ENCODE measurements around the gene STAG1. TPM values are rescaled to one million over a fixed set of nuclear protein-coding genes. Genes with fewer than 3 reads are reported as not detected.

STAG1 gene
- total RNA-seq, 1 donor from 2014 or later = 40.9 TPM

- DNase-seq (ENCODE audit: low spot score) = no peak
- H3K27ac Mint-ChIP-seq (ENCODE audit: unreplicated experiment) = peak overlapping the region; percentile 22
- no peak for TF ChIP-seq CTCF (IDR thresholded peaks at IDR 0.05)
These were observed 278.4 kb downstream of the STAG1 start for GRCh38 chr3:136473716-136474326.

GRCh38 chr3:136465296-136465695, 286.9 kb downstream of the STAG1 start:
- Mint-ChIP-seq H3K27ac (ENCODE audit: unreplicated experiment) (no peak overlapping the region), H3K36me3 (ENCODE audit: low read depth) (peaks cover 22% of the 10 kb centered on the region), H3K4me3 (ENCODE audit: unreplicated experiment) (no peak overlapping the region), H3K27me3 (ENCODE audit: low read depth) (no peaks in the 10 kb centered on the region), H3K4me1 (ENCODE audit: low read depth) (peaks cover 15% of the 10 kb centered on the region), H3K9me3 (ENCODE audit: low read depth) (peaks cover 11% of the 10 kb centered on the region)
- no peak for TF ChIP-seq CTCF (IDR thresholded peaks at IDR 0.05)
- no peak for DNase-seq (ENCODE audit: low spot score)

More at GRCh38 chr3:136473716-136474326, 278.4 kb downstream of the STAG1 start:
- Mint-ChIP-seq H3K27me3 (ENCODE audit: low read depth) (no peaks in the 10 kb centered on the region), H3K36me3 (ENCODE audit: low read depth) (peaks cover 16% of the 10 kb centered on the region), H3K4me1 (ENCODE audit: low read depth) (no peaks in the 10 kb centered on the region), H3K4me3 (ENCODE audit: unreplicated experiment) (no peak overlapping the region), H3K9me3 (ENCODE audit: low read depth) (peaks cover 3% of the 10 kb centered on the region)

- DNase-seq (ENCODE audit: low spot score) = no peak
- Mint-ChIP-seq H3K4me1 (ENCODE audit: low read depth) (peaks cover 15% of the 10 kb centered on the region), H3K27ac (ENCODE audit: unreplicated experiment) (peak overlapping the region; percentile 32), H3K4me3 (ENCODE audit: unreplicated experiment) (no peak overlapping the region), H3K9me3 (ENCODE audit: low read depth) (peaks cover 11% of the 10 kb centered on the region), H3K36me3 (ENCODE audit: low read depth) (peaks cover 21% of the 10 kb centered on the region), H3K27me3 (ENCODE audit: low read depth) (no peaks in the 10 kb centered on the region)
- no peak for TF ChIP-seq CTCF (IDR thresholded peaks at IDR 0.05)
These were observed 287.7 kb downstream of the STAG1 start for GRCh38 chr3:136464502-136464901.

- H3K27ac Mint-ChIP-seq (ENCODE audit: unreplicated experiment) = peak overlapping the region; percentile 49
These were observed 289.0 kb downstream of the STAG1 start for GRCh38 chr3:136463170-136463569.

GRCh38 chr3:136457793-136458192, 294.4 kb downstream of the STAG1 start:
- H3K9me3 Mint-ChIP-seq (ENCODE audit: low read depth) = peaks cover 38% of the 10 kb centered on the region
- TF ChIP-seq CTCF (IDR thresholded peaks at IDR 0.05) = no peak
- peak overlapping the region; percentile 68 for H3K27ac Mint-ChIP-seq (ENCODE audit: unreplicated experiment)
- H3K27me3 Mint-ChIP-seq (ENCODE audit: low read depth) = no peaks in the 10 kb centered on the region
- no peak overlapping the region for H3K4me3 Mint-ChIP-seq (ENCODE audit: unreplicated experiment)
- DNase-seq (ENCODE audit: low spot score) = no peak
- H3K4me1 Mint-ChIP-seq (ENCODE audit: low read depth) = peaks cover 6% of the 10 kb centered on the region
- H3K36me3 Mint-ChIP-seq (ENCODE audit: low read depth) = peaks cover 47% of the 10 kb centered on the region

More at GRCh38 chr3:136463170-136463569, 289.0 kb downstream of the STAG1 start:
- H3K4me1 Mint-ChIP-seq (ENCODE audit: low read depth) = peaks cover 15% of the 10 kb centered on the region
- TF ChIP-seq CTCF (IDR thresholded peaks at IDR 0.05) = no peak
- H3K36me3 Mint-ChIP-seq (ENCODE audit: low read depth) = peaks cover 23% of the 10 kb centered on the region
- H3K4me3 Mint-ChIP-seq (ENCODE audit: unreplicated experiment) = no peak overlapping the region
- H3K9me3 Mint-ChIP-seq (ENCODE audit: low read depth) = peaks cover 18% of the 10 kb centered on the region
- DNase-seq (ENCODE audit: low spot score) = no peak
- no peaks in the 10 kb centered on the region for H3K27me3 Mint-ChIP-seq (ENCODE audit: low read depth)

Data from chondrocyte (in vitro differentiated cells).